Measurements from ENCODE around the gene SYT13.

DNA sequence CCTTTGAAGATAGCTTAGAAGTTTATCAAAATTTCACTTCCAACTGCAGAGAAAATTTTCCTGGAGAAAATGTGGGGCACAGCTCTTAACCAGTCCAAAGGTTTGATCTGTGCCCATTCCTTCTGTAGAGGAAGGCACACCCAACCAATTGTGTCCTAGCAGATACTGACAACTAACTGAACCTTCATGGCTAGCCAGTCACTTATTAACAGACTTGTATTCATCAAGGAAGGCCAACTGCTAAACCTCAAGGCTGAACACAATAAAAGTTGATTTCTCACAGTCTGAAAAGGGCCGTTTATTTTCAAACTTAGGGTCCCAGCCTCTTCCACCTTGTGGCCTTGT is 19.5 kb downstream of the SYT13 start:
- no peak for TF ChIP-seq MAX (IDR thresholded peaks at IDR 0.05; ENCODE audit: insufficient read depth, insufficient read length)
- TF ChIP-seq GATA2 (IDR thresholded peaks at IDR 0.05; ENCODE audit: insufficient read depth, insufficient read length, low read depth, low read length): no peak
- TF ChIP-seq, protein P1, sequence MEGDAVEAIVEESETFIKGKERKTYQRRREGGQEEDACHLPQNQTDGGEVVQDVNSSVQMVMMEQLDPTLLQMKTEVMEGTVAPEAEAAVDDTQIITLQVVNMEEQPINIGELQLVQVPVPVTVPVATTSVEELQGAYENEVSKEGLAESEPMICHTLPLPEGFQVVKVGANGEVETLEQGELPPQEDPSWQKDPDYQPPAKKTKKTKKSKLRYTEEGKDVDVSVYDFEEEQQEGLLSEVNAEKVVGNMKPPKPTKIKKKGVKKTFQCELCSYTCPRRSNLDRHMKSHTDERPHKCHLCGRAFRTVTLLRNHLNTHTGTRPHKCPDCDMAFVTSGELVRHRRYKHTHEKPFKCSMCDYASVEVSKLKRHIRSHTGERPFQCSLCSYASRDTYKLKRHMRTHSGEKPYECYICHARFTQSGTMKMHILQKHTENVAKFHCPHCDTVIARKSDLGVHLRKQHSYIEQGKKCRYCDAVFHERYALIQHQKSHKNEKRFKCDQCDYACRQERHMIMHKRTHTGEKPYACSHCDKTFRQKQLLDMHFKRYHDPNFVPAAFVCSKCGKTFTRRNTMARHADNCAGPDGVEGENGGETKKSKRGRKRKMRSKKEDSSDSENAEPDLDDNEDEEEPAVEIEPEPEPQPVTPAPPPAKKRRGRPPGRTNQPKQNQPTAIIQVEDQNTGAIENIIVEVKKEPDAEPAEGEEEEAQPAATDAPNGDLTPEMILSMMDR (IDR thresholded peaks at IDR 0.05; ENCODE audit: extremely low read depth in 1 of 2, insufficient read depth in 1 of 2, low read depth in 1 of 2, low read length in 2 of 2): no peak
- TF ChIP-seq POLR2AphosphoS5 (IDR thresholded peaks at IDR 0.05; ENCODE audit: insufficient read depth, low read depth, low read length): no peak
- no peak for TF ChIP-seq POLR2A (IDR thresholded peaks at IDR 0.05; ENCODE audit: low read depth, low read length)
